ENCODE measurements around the gene ZFAND3.

DNA sequence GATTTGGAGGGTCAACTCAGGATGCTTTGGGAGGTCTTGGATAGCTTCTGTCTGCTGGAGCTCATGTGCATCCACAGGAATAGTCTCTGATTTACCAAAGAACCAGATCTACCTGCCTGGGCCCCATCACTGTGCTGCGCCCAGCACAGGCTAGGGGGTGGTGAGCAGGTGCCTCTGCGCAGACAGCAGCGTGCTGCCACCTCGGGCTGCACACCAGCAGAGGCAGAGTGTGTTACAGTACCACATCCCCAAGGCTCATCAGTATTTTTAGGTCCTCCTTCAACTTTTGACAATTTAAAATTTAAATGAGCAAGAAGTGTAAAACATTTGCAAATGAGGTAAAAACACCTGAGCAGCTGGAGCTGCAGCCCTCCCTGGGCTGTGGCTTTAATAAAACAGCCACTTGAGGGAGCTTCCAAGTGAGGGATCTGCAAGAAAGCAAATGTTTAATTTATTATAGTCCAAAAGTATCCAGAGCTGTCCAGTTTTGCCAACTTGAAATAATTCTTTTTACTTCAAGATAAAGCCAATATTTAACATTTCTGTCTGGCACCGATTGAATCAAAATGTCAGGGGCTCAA lies 324.9 kb downstream of the ZFAND3 start:
- TF ChIP-seq GATA2 (IDR thresholded peaks at IDR 0.05; ENCODE audit: low read depth, low read length) (no peak), GATA3 (IDR thresholded peaks at IDR 0.05; ENCODE audit: low read depth, low read length) (no peak)
